ENCODE data around the gene PLEKHA1.

GRCh38 chr10:122352817-122353525 lies 21.5 kb upstream of the PLEKHA1 start:
- no peak for TF ChIP-seq CTCF (IDR thresholded peaks at IDR 0.05)
- TF ChIP-seq ZFX (IDR thresholded peaks at IDR 0.05; ENCODE audit: borderline replicate concordance), result no peak
